ENCODE data around the gene CAPN7. TPM values are rescaled to one million over a fixed set of nuclear protein-coding genes. Genes with fewer than 3 reads are reported as not detected.

Gene CAPN7
- total RNA-seq, 1 donor from 2014 or later, result 37.9 TPM

- H3K36me3 Mint-ChIP-seq, result peaks cover 20% of the 10 kb centered on the region
- no peaks in the 10 kb centered on the region for H3K9me3 Mint-ChIP-seq
- no peak overlapping the region for H3K27ac Mint-ChIP-seq
- H3K4me1 Mint-ChIP-seq (ENCODE audit: unreplicated experiment), result no peaks in the 10 kb centered on the region
- DNase-seq (ENCODE audit: extremely low spot score, unreplicated experiment), result no peak
- H3K4me3 Mint-ChIP-seq, result no peak overlapping the region
- no peak for TF ChIP-seq CTCF (conservative IDR thresholded peaks at IDR 0.05)
- H3K27me3 Mint-ChIP-seq, result no peaks in the 10 kb centered on the region
Observed at GRCh38 chr3:15263120-15263519, 57.1 kb downstream of the CAPN7 start.

- Mint-ChIP-seq H3K4me1 (ENCODE audit: unreplicated experiment) (no peaks in the 10 kb centered on the region), H3K27me3 (no peaks in the 10 kb centered on the region), H3K27ac (no peak overlapping the region), H3K4me3 (no peak overlapping the region), H3K36me3 (peaks cover 18% of the 10 kb centered on the region), H3K9me3 (no peaks in the 10 kb centered on the region)
- TF ChIP-seq CTCF (conservative IDR thresholded peaks at IDR 0.05), result no peak
- DNase-seq (ENCODE audit: extremely low spot score, unreplicated experiment), result no peak
Observed at GRCh38 chr3:15263926-15264325, 57.9 kb downstream of the CAPN7 start.

GRCh38 chr3:15264486-15264885 lies 58.4 kb downstream of the CAPN7 start:
- no peak for TF ChIP-seq CTCF (conservative IDR thresholded peaks at IDR 0.05)
- Mint-ChIP-seq H3K9me3 (no peaks in the 10 kb centered on the region), H3K4me1 (ENCODE audit: unreplicated experiment) (no peaks in the 10 kb centered on the region), H3K4me3 (no peak overlapping the region), H3K27me3 (no peaks in the 10 kb centered on the region), H3K36me3 (peaks cover 16% of the 10 kb centered on the region), H3K27ac (no peak overlapping the region)
- no peak for DNase-seq (ENCODE audit: extremely low spot score, unreplicated experiment)

GRCh38 chr3:15265655-15266509 lies 59.8 kb downstream of the CAPN7 start:
- Mint-ChIP-seq H3K27me3 (no peaks in the 10 kb centered on the region), H3K36me3 (peaks cover 9% of the 10 kb centered on the region), H3K27ac (peak overlapping the region; percentile 55), H3K9me3 (no peaks in the 10 kb centered on the region), H3K4me1 (ENCODE audit: unreplicated experiment) (no peaks in the 10 kb centered on the region), H3K4me3 (no peak overlapping the region)
- no peak for TF ChIP-seq CTCF (conservative IDR thresholded peaks at IDR 0.05)
- DNase-seq (ENCODE audit: extremely low spot score, unreplicated experiment), result no peak

GRCh38 chr3:15266510-15267376 lies 60.7 kb downstream of the CAPN7 start:
- no peaks in the 10 kb centered on the region for H3K4me1 Mint-ChIP-seq (ENCODE audit: unreplicated experiment)
- no peak for TF ChIP-seq CTCF (conservative IDR thresholded peaks at IDR 0.05)
- no peaks in the 10 kb centered on the region for H3K9me3 Mint-ChIP-seq
- no peaks in the 10 kb centered on the region for H3K27me3 Mint-ChIP-seq
- peaks cover under 1% of the 10 kb centered on the region for H3K36me3 Mint-ChIP-seq
- no peak overlapping the region for H3K4me3 Mint-ChIP-seq
- no peak overlapping the region for H3K27ac Mint-ChIP-seq
- DNase-seq (ENCODE audit: extremely low spot score, unreplicated experiment), result no peak

All from type B pancreatic cell (in vitro differentiated cells).